Measurements from ENCODE around the gene PHAX.

DNA sequence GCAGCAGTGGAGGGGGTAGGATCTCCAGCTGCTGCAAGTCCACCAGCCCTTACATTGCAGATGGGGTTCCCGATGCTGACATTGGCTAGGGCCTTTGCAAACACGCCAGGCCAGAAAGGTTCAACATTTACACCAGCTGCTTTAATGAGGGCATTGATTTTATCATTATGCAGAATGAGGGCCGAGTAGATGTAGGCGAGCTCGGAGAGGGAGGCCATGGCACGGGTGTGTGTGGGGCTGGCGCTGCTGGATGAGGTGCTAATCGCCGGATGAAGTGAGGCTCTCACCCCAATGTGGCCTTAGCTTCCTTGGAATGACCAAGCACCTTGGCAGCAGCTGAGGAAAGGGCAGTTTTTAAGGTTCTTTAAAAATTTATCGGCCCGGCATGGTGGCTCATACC is 27.4 kb downstream of the PHAX start:
- TF ChIP-seq, protein P1, sequence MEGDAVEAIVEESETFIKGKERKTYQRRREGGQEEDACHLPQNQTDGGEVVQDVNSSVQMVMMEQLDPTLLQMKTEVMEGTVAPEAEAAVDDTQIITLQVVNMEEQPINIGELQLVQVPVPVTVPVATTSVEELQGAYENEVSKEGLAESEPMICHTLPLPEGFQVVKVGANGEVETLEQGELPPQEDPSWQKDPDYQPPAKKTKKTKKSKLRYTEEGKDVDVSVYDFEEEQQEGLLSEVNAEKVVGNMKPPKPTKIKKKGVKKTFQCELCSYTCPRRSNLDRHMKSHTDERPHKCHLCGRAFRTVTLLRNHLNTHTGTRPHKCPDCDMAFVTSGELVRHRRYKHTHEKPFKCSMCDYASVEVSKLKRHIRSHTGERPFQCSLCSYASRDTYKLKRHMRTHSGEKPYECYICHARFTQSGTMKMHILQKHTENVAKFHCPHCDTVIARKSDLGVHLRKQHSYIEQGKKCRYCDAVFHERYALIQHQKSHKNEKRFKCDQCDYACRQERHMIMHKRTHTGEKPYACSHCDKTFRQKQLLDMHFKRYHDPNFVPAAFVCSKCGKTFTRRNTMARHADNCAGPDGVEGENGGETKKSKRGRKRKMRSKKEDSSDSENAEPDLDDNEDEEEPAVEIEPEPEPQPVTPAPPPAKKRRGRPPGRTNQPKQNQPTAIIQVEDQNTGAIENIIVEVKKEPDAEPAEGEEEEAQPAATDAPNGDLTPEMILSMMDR (IDR thresholded peaks at IDR 0.05) = no peak
- no peak for TF ChIP-seq ZFX (IDR thresholded peaks at IDR 0.05; ENCODE audit: borderline replicate concordance)
